GM21717 (cell line): ENCODE data around the gene CATSPER2.
"Not testable (repeated sequence)": the region's sequence is repeated elsewhere in the genome, so short reads cannot be mapped to it uniquely, and the experiment has no call there.

Source experiments
- ATAC-seq: cut with Tn5 transposase; IDR thresholded peaks from one replicate; pipeline ENCODE4 v1.9.1; 2021; ENCODE audit warnings: mild to moderate bottlenecking, moderate library complexity; ENCODE audit not compliant: unreplicated experiment

CATSPER2 gene

GRCh38 chr15:43593328-43594190 is 55.1 kb downstream of the CATSPER2 start, which contains the start of gene CKMT1B:
Gene CKMT1B (plus strand): TSS chr15:43594027. CDS start chr15:43594219, 192 bp downstream.
- not testable (repeated sequence) for ATAC-seq

DNA sequence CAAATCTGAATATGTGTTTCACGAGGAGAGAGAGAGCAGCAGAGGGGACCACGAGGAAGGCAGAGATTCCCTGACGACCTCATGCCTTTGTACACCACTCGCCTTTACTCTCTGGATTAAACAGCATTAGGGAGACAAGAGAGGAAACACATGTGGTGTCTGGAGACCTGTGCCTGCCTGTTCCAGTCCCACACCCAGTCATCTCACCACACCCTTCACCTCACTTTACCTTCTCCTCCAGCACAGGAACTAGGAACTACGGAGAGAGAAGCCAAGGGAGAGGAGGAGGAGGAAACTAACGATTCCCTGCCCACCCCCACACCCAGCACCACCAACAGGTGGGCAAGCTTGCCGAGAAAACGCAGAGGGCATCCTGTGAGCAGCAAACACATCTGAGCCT is 55.8 kb downstream of the CATSPER2 start:
- ATAC-seq = not testable (repeated sequence)

GRCh38 chr15:43589778-43590466 is 58.7 kb downstream of the CATSPER2 start, which contains the start of gene PPIP5K1:
Gene PPIP5K1 (minus strand): TSS chr15:43590208. CDS start chr15:43584504, 5,704 bp downstream.
- peak; percentile 87 for ATAC-seq
